Caco-2 (cell line): ENCODE measurements around the gene IL34. TPM values are rescaled to one million over a fixed set of nuclear protein-coding genes. Genes with fewer than 3 reads are reported as not detected.

Experiments used
- BruUV-seq: library from RNA; stranded (reverse); fragments of 400-500 nt; replicated peaks from 2 replicates; lab custom pipeline; 2021; lab: Mats Ljungman, UMichigan
- CTCF ChIA-PET: fragments of 300-600 bp; sonication (Branson Sonifier 250); formaldehyde crosslinking; loops from one replicate; lab custom pipeline; 2022; ENCODE audit warnings: antibody characterized with exemption; lab: Charles Lee
- POLR2A ChIA-PET: fragments of 300-600 bp; sonication (Branson Sonifier 250); formaldehyde crosslinking; loops from one replicate; lab custom pipeline; 2022; ENCODE audit warnings: antibody characterized with exemption; lab: Charles Lee
- DNase-seq, 2 experiments: peaks; one replicate each; pipeline versions ENCODE4 v3.0.0 to v3.0.0-alpha.2; 2020 to 2022
- H3K27me3 ChIP-seq: replicated peaks from 2 replicates; pipeline ENCODE4 v1.6.0; 2011; ENCODE audit warnings: low read length; ENCODE audit not compliant: control insufficient read depth, insufficient read depth
- H3K36me3 ChIP-seq: 2 replicates; pipeline ENCODE4 v1.5.1; 2011; ENCODE audit warnings: low read length; ENCODE audit not compliant: control insufficient read depth, insufficient read depth
- H3K4me1 ChIP-seq: fragments of 250-450 bp; sonication (Bioruptor Pico); 2 replicates; pipeline ENCODE4 v1.5.1; 2020; ENCODE audit warnings: mild to moderate bottlenecking
- H3K4me3 ChIP-seq: 2 replicates; pipeline ENCODE4 v1.5.1; 2011; ENCODE audit warnings: low read depth, mild to moderate bottlenecking, control low read depth, low read length
- H3K9me3 ChIP-seq: fragments of 250-450 bp; sonication (Bioruptor Pico); 2 replicates; pipeline ENCODE4 v1.5.1; 2020; ENCODE audit warnings: mild to moderate bottlenecking, moderate library complexity
- H3K27ac Mint-ChIP-seq: one replicate; pipeline ENCODE4 v1.8.0; 2022; ENCODE audit warnings: mixed read lengths; ENCODE audit not compliant: unreplicated experiment
- H3K27me3 Mint-ChIP-seq: one replicate; pipeline ENCODE4 v1.8.0; 2022; ENCODE audit warnings: mixed read lengths; ENCODE audit not compliant: insufficient read depth, unreplicated experiment
- H3K36me3 Mint-ChIP-seq: one replicate; pipeline ENCODE4 v1.8.0; 2022; ENCODE audit warnings: mild to moderate bottlenecking, mixed read lengths; ENCODE audit not compliant: insufficient read depth, unreplicated experiment
- H3K4me1 Mint-ChIP-seq: one replicate; pipeline ENCODE4 v1.8.0; 2022; ENCODE audit warnings: low read depth, mixed read lengths; ENCODE audit not compliant: unreplicated experiment
- H3K4me3 Mint-ChIP-seq: one replicate; pipeline ENCODE4 v1.8.0; 2022; ENCODE audit warnings: mild to moderate bottlenecking, moderate library complexity, mixed read lengths; ENCODE audit not compliant: unreplicated experiment
- H3K9me3 Mint-ChIP-seq: one replicate; pipeline ENCODE4 v1.8.0; 2022; ENCODE audit warnings: mixed read lengths; ENCODE audit not compliant: unreplicated experiment
- CTCF ChIP-seq, 2 experiments: fragments of 200-600 bp in 1 of 2; IDR thresholded peaks; 1 replicate in 1 of 2; 2 replicates in 1 of 2; pipeline versions ENCODE4 v1.5.1 to v1.8.0; 2011 to 2022; ENCODE audit warnings: antibody characterized with exemption in 1 of 2, control low read depth in 1 of 2, inconsistent platforms in 1 of 2, low read depth in 1 of 2, low read length in 1 of 2, mild to moderate bottlenecking in 1 of 2, moderate library complexity in 1 of 2; ENCODE audit not compliant: insufficient read depth in 1 of 2, severe bottlenecking in 1 of 2, unreplicated experiment in 1 of 2
- intact Hi-C: fragments of 100-400 bp; cut with micrococcal nuclease; formaldehyde crosslinking; loops from one replicate; pipeline ENCODE4 v1.10.0; 2022; ENCODE audit not compliant: unreplicated experiment
- total RNA-seq: library from RNA; stranded (reverse); gene quantifications from 2 replicates; pipeline ENCODE4 v1.2.3, GENCODE V29; 2022

Gene IL34
- total RNA-seq, 1 experiment from 2014 or later: 0.50 TPM

- no peak for DNase-seq
- no peaks in the 10 kb centered on the region for H3K9me3 Mint-ChIP-seq
Measured at GRCh38 chr16:70681382-70682238, 35.3 kb downstream of the IL34 start.

GRCh38 chr16:70682239-70683145, 36.1 kb downstream of the IL34 start:
- Histone ChIP-seq H3K4me1 (peaks cover 39% of the 10 kb centered on the region), H3K9me3 (no peaks in the 10 kb centered on the region), H3K27me3 (no peaks in the 10 kb centered on the region), H3K36me3 (peaks cover 2% of the 10 kb centered on the region; the same call in 1 of the 2 replicates), H3K4me3 (no peak overlapping the region)
- intact Hi-C loops: loop anchor here (2.0 kb wide), 2 partner anchors 56 to 88 kb away; no protein-coding TSS in a partner anchor
- peak overlapping the region; percentile 82 for H3K27ac Mint-ChIP-seq
- peak in 1 of 2 experiments; percentile 36 for TF ChIP-seq CTCF (IDR thresholded peaks at IDR 0.05; ENCODE audit: insufficient read depth in 1 of 2, low read depth in 1 of 2, low read length in 1 of 2, severe bottlenecking in 1 of 2, unreplicated experiment in 1 of 2)
- no TSS peak for BruUV-seq
- H3K9me3 Mint-ChIP-seq: no peaks in the 10 kb centered on the region
- H3K27me3 Mint-ChIP-seq: no peaks in the 10 kb centered on the region
- DNase-seq: no peak
- ChIA-PET POLR2A (no interaction called here), CTCF (interaction anchor here (0.6 to 1.3 kb wide), 4 partner anchors 56 to 432 kb away, joined by 3 to 9 read pairs (median 7); no protein-coding TSS in a partner anchor)
- peak overlapping the region; percentile 53 for H3K4me3 Mint-ChIP-seq
- H3K4me1 Mint-ChIP-seq: peaks cover 27% of the 10 kb centered on the region
- peaks cover 26% of the 10 kb centered on the region for H3K36me3 Mint-ChIP-seq

More at GRCh38 chr16:70681382-70682238, 35.3 kb downstream of the IL34 start:
- CTCF ChIA-PET: interaction anchor here (0.6 to 1.3 kb wide), 3 partner anchors 57 to 431 kb away, joined by 3 to 9 read pairs (median 9); no protein-coding TSS in a partner anchor
- Mint-ChIP-seq H3K27me3 (no peaks in the 10 kb centered on the region), H3K4me3 (no peak overlapping the region), H3K27ac (peak overlapping the region; percentile 82), H3K4me1 (peaks cover 18% of the 10 kb centered on the region), H3K36me3 (peaks cover 19% of the 10 kb centered on the region)
- Histone ChIP-seq H3K27me3 (no peaks in the 10 kb centered on the region), H3K4me1 (peaks cover 31% of the 10 kb centered on the region), H3K9me3 (no peaks in the 10 kb centered on the region), H3K4me3 (no peak overlapping the region), H3K36me3 (peaks cover 2% of the 10 kb centered on the region; the same call in 1 of the 2 replicates)
- POLR2A ChIA-PET: no interaction called here
- intact Hi-C loops: loop anchor here (2.0 kb wide), 2 partner anchors 57 to 89 kb away; no protein-coding TSS in a partner anchor
- no TSS peak for BruUV-seq
- TF ChIP-seq CTCF (IDR thresholded peaks at IDR 0.05; ENCODE audit: insufficient read depth in 1 of 2, low read depth in 1 of 2, low read length in 1 of 2, severe bottlenecking in 1 of 2, unreplicated experiment in 1 of 2): no peak
